Stimulated activated CD4-positive, alpha-beta T cell treated with anti-CD3 and anti-CD28 coated beads, Interleukin-1b, Interleukin-23, amount 100 ng/mL, for 4 hours (primary cell): Measurements from ENCODE around the gene FOXS1.
A peak's percentile ranks its signal among the peaks of the same experiment; 100 is the strongest.

Experiments used
- DNase-seq, 2 donors: peaks; one replicate each; pipeline ENCODE4 v3.0.0-alpha.2; 2020; ENCODE audit warnings: low read depth in 2 of 2

The FOXS1 gene

GRCh38 chr20:31845300-31845863 lies at the start of gene FOXS1:
Gene FOXS1 (minus strand): TSS chr20:31845604. CDS start chr20:31845542, 62 bp downstream.
- no peak for DNase-seq

- DNase-seq, result no peak
Observed at GRCh38 chr20:31890646-31891045, 45.2 kb upstream of the FOXS1 start.

GRCh38 chr20:31883829-31884228 lies 38.4 kb upstream of the FOXS1 start:
- DNase-seq, result no peak

GRCh38 chr20:31881945-31882344 lies 36.5 kb upstream of the FOXS1 start:
- no peak for DNase-seq

- DNase-seq, result peak; percentile 50 to 68
Observed at GRCh38 chr20:31879143-31879987, 34.0 kb upstream of the FOXS1 start.

- no peak for DNase-seq
Observed at GRCh38 chr20:31877684-31878083, 32.3 kb upstream of the FOXS1 start.

GRCh38 chr20:31875671-31876070 lies 30.3 kb upstream of the FOXS1 start:
- no peak for DNase-seq

GRCh38 chr20:31872406-31872805 lies 27.0 kb upstream of the FOXS1 start:
- DNase-seq, result no peak

- no peak for DNase-seq
Observed at GRCh38 chr20:31871618-31871954, 26.2 kb upstream of the FOXS1 start.

GRCh38 chr20:31870726-31871617 lies 25.6 kb upstream of the FOXS1 start:
- DNase-seq, result no peak

- no peak for DNase-seq
Observed at GRCh38 chr20:31869942-31870725, 24.7 kb upstream of the FOXS1 start, which contains the start of the genes DUSP15 and TTLL9. Gene DUSP15 (minus strand): TSS chr20:31870527. CDS start chr20:31870337, 190 bp downstream. Gene TTLL9 (plus strand): TSS chr20:31870634. CDS start chr20:31871127, 493 bp downstream.

- DNase-seq, result no peak
Observed at GRCh38 chr20:31869673-31869941, 24.2 kb upstream of the FOXS1 start.

- no peak for DNase-seq
Observed at GRCh38 chr20:31868853-31869672, 23.7 kb upstream of the FOXS1 start.

- DNase-seq, result no peak
Observed at GRCh38 chr20:31866221-31866620, 20.8 kb upstream of the FOXS1 start.

GRCh38 chr20:31864521-31865400 lies 19.4 kb upstream of the FOXS1 start:
- no peak for DNase-seq

GRCh38 chr20:31863296-31864085 lies 18.1 kb upstream of the FOXS1 start:
- DNase-seq, result no peak

- DNase-seq, result no peak
Observed at GRCh38 chr20:31862506-31862905, 17.1 kb upstream of the FOXS1 start.

- no peak for DNase-seq
Observed at GRCh38 chr20:31862157-31862470, 16.7 kb upstream of the FOXS1 start.
